Testis (tissue), 2 donors: ENCODE measurements around the gene CLIC3.

ENCODE experiments used
- POLR2A ChIP-seq: fragments of 450-650 bp; IDR thresholded peaks from one replicate; pipeline ENCODE4 v1.6.1; 2017; ENCODE audit warnings: antibody characterized with exemption, mild to moderate bottlenecking, moderate library complexity
- TF ChIP-seq, protein P1 (sequence below), 3 experiments: fragments of 450-650 bp in 2 of 3; fragments of 200-600 bp in 1 of 3; sonication (generic) in 1 of 3; IDR thresholded peaks; one replicate each; pipeline ENCODE4 v1.5.1; 2016 to 2019; ENCODE audit warnings: antibody characterized with exemption in 3 of 3, mild to moderate bottlenecking in 2 of 3, moderate library complexity in 1 of 3

DNA sequence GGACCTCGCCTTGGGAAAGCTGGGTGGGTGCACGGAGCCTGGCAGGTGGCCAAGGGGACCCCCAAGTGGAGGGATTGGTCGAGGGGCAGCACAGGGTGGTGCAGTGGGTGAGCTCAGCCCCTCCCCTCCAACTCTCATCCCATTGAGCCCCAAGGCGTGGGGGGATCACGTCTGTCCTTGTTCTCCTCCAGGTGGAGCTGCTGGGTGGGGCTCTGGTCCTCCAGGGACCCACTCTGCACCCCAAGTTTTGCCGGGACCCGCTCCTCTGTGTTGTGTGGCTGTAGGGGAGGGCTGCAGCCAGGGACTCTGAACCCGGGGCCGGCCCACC lies 39.1 kb upstream of the CLIC3 start:
- TF ChIP-seq, protein P1, sequence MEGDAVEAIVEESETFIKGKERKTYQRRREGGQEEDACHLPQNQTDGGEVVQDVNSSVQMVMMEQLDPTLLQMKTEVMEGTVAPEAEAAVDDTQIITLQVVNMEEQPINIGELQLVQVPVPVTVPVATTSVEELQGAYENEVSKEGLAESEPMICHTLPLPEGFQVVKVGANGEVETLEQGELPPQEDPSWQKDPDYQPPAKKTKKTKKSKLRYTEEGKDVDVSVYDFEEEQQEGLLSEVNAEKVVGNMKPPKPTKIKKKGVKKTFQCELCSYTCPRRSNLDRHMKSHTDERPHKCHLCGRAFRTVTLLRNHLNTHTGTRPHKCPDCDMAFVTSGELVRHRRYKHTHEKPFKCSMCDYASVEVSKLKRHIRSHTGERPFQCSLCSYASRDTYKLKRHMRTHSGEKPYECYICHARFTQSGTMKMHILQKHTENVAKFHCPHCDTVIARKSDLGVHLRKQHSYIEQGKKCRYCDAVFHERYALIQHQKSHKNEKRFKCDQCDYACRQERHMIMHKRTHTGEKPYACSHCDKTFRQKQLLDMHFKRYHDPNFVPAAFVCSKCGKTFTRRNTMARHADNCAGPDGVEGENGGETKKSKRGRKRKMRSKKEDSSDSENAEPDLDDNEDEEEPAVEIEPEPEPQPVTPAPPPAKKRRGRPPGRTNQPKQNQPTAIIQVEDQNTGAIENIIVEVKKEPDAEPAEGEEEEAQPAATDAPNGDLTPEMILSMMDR (IDR thresholded peaks at IDR 0.05) = no peak
- TF ChIP-seq POLR2A = no peak
